Measurements from ENCODE around the gene GLUL.
"Not testable (repeated sequence)": the region's sequence is repeated elsewhere in the genome, so short reads cannot be mapped to it uniquely, and the experiment has no call there.

Gene GLUL

GRCh38 chr1:182392050-182393028, 749 bp upstream of the GLUL start:
- DNase-seq = peak; percentile 6

DNA sequence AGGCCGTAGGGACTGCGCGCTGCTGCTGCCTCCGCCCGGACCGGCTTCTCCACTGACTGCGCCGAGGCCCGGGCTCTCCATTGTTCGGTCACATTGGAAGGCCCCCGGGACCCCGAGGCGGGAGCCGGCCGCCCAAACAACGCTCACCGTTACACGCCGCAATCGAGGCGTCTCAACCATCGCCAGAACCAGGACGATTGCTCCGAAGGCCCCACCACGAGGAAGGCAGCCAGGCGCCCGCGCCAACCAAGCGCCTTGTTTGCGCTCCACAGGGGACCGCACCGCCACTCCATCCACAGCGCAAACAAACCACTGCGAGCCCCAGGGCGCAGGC, 595 bp downstream of the GLUL start:
- no peak for DNase-seq

DNA sequence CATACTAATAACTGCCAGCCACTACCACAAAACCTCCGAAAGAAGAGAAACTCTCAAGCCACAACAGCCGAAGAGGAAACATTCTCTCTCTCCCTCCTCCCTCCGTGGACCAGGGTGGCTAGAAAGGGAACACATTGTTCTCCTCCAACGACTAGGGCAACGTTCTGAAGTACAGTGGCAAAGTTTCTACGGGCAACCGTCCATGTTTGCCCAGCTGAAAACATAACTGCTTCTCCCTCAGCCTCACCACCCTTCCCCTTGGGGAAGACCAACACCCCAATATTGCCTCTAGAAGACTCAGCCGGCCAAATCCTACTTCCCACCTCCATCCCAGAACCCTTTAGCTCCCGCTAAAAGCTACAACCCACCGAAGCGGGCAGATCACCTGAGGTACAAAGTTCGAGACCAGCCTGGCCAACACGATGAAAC, 2.0 kb downstream of the GLUL start:
- DNase-seq = no peak

DNA sequence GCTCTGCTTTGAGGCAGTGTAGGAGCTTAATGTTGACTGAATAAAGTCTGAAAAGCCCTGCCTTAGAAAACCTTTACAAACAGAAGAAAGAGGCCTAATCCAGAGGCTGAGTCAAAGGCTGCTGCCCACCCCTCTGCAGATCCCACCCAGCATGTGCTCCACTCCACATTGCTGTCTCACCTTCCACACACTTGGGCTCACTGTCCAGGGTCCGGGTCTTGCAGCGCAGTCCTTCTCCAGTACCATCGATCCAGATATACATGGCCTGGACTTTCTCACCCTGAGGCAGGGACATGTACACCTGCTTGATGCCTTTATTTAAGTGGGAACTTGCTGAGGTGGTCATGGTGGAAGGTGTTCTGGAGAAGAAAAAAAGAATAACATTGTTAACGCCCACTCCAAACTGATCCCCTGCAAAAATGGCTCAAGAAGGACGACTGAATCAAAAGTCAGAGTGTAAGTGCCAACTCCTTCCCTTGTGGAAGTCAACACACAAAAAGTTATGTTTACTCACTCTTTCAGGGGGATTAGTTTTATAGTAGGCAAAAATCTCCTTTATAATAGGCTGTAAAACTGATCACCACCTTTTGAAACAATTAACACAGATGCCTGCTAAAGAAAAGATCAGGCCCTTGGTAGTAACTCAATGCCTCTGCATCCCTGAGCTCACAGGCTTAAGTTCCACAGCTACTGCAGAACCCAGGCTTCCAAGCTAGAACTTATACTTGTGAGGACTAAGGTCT, 3.0 kb downstream of the GLUL start:
- DNase-seq = no peak

GRCh38 chr1:182387566-182387965, 4.0 kb downstream of the GLUL start:
- DNase-seq = no peak

GRCh38 chr1:182386980-182387379, 4.6 kb downstream of the GLUL start:
- no peak for DNase-seq

DNA sequence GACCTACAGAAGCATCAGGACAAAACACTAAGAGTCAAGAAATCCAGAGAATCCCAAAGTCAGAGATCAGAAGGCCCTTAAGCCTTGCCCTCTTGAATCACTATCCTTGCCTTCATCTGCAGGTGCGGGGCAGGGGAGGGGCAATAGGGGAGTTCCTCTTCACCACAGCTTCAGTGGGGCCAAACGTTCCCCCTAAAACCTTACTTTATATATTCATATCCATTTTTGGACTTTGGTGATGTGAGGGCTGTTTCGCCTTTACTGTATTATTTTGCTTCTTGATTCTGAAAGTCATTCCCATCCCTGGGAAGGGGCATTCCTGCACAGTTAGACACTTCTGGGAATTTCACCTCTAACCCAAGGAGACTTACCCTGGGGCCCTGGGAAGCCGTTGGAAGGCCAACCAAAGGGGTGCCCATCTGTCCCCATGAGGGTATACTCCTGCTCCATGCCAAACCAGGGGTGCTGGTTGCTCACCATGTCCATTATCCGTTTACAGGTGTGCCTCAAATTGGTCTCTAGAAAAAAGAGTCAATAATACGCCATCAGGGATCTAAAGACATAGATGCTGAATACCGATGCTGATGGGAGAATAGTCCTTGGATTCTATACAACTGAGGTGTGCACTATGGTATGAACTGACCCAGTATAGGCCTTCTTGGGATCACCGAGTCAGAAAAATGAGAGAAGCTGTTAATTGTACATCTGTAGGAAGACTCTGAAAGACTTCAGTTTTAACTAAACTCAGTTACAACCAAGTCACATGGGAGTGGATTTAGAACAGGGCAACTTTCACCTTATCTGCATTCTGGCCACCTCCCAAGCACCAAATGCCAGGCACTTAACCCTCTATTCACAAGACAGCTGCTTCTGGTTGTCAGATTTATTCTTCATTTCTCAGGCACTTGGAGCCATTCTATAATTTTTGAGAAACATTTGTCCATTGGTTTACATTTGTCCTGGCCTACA, 5.4 kb downstream of the GLUL start:
- DNase-seq = no peak

DNA sequence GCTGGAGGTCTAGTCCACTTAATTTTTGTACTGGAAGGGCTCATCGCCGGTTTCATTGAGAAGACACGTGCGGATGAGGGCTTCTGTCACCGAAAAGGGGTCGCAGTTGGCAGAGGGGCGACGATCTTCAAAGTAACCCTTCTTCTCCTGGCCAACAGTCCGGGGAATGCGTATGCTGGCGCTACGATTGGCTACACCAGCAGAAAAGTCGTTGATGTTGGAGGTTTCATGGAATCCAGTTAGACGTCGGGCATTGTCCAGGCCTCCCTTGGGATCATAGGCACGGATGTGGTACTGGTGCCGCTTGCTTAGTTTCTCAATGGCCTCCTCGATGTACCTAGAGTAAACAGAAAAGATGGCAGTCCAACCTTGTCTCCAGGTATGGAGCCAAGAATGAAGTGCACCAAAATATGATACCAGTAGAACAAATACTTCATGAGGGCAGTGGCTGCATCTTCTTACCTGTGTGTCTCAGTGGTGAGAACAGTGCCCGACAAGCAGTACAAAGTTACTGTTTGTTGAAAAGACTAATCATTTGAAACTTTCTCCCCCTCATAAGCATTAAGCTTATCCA, 7.1 kb downstream of the GLUL start:
- DNase-seq = no peak

DNA sequence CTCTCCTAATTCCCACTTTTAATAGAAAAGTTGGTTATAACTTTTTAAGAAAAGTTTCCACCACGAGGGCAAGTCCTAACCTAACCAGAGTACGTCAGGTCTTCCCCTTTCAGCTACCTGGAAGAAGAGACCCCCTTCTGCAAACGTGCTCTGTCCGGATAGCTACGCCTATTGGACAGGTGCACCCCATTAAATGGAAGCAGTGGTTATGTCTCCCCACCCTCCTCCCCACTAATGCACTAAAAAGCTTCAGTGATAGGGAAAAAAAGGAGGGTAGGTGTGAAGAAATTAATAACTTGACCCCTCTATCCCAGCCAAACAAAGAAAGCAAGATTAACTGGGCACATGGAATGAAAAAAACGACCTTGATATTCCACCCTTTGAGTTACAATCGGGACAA, 7.7 kb downstream of the GLUL start:
- DNase-seq = no peak

DNA sequence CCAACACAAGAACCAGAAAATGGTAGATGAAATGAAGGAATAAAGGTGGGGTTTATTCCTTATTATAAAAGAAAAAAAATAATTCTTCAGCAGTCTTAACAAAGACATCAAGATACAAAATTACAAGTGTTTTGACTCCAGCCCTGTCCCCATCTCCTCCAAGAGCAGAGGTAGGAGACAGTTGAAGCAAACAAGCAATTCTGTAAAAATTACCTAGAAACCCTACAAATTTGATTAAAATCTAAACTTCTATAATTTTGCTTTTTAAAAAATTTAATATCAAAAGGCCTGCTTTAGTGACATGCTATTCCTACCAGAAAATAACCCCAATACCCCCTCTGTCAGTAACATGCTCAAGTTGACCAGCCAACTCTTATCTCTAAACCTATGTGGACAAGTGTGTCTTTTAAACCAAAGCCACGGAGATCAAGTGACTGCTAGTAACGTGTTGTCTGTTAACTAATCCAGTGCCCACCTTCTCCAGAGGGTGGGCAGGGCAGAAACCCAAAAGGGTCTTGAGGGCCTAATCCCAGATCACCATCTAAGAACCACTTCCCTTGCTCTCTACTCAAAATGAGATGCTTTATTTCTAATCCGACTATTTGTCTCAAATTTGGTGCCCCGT, 8.4 kb downstream of the GLUL start:
- DNase-seq = no peak

GRCh38 chr1:182381962-182382819, 9.4 kb downstream of the GLUL start:
- DNase-seq = no peak

GRCh38 chr1:182380199-182380598, 11.4 kb downstream of the GLUL start:
- no peak for DNase-seq

DNA sequence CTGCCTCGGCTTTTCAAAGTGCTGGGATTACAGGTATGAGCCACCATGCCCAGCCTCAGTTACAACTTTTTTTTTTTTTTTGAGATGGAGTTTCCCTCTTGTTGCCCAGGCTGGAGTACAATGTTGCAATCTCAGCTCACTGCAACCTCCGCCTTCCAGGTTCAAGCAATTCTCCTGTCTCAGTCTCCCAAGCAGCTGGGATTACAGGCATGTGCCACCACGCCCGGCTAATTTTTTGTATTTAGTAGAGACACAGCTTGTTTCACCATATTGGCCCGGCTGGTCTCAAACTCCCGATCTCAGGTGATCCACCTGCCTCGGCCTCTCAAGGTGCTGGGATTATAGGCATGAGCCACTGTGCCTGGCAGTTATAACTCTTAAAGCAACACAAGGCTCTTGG, 11.8 kb downstream of the GLUL start:
- not testable (repeated sequence) for DNase-seq

DNA sequence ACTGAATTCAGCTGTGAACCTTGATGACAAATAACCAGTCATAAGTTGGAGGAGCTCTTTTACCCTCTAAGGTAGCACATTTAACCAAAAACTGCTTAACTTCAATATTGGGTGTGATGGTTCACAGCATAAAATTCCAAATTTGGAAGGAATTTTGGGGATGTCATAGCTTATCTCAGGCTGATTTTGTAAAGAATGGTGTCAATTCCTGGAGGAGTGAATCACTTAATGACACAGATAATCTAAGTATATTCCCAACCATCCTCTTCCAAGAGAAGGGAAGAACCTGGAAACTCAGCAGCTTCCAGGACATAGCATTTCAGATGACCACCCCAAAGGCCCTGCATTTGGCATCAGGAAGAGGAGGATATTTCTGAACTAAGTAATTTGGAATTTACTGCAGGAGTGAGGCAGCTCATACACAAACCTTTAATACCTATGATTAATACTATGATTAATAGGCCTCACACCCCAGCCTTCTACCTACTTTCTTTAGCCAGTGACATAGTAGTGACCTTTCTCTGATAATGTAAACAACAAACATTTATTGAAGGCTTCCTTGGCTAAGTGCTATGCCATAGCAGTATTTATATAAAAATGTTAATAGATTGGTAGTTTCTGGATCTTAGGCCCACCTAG, 14.5 kb downstream of the GLUL start:
- DNase-seq = no peak

GRCh38 chr1:182374101-182374834, 17.3 kb downstream of the GLUL start:
- DNase-seq = no peak

DNA sequence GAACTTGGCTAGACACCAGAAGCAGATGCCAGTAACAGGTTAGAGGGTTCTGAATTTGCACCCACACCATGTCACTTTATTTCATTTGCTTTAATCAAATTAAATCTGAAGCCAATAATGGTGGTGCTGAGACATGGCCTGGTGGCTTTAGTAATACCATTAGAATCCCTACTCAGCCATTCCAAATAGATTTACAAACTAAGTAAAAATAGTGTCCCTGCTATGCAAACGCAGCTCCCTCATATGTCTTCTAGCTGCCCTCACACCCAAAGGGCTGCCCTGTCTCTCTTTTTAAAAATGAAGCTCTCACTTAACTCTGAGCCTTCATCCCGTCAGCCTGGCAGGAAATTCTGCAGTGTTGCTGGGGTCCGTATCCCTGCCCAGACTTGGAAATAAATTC, 21.1 kb downstream of the GLUL start:
- DNase-seq = no peak

GRCh38 chr1:182368903-182369302, 22.7 kb downstream of the GLUL start:
- no peak for DNase-seq

- DNase-seq = no peak
Observed at GRCh38 chr1:182368358-182368757, 23.2 kb downstream of the GLUL start.

DNA sequence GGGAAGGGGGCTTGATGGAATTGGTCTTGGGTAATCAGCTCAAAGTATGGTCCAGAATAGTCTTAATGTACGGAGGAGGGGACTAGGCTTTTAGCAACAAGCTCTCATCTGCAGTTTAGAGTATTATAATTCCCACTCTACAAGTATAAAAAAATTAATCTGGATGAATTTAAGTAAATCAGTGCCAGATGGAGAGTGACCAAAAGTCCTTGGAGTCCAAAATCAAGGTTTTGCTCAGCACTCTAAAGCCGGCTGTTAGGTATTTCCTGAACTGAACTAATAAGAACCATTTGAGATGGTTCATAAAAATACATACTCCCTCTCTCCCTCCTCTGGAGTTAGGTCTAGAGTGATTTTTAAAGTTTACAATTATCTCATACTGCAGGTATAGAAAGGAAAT, 23.7 kb downstream of the GLUL start:
- DNase-seq = no peak

DNA sequence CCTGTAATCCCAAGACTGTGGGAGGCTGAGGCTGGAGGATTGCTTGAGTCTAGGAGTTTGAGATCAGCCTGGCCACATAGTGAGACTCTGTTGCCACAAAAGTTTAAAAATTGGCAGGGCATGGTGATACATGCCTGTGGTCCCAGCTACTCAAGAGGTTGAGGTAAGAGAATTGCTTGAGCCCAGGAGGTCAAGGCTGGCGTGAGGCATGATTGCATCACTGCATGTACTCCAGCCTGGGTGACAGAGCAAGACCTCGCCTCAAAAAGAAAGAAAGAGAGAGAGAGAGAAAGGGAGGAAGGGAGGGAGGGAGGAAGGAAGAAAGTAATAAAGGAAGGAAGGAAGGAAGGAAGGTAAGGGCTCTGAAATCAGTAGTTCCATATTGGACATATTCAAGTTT, 25.0 kb downstream of the GLUL start:
- DNase-seq = no peak

Measured in CD4-positive, alpha-beta T cell treated with Interleukin-21 for 1 hour (primary cell).